A549 (cell line): Measurements from ENCODE around the gene ZSCAN18. TPM values are rescaled to one million over a fixed set of nuclear protein-coding genes. Genes with fewer than 3 reads are reported as not detected.

Source experiments
- ATAC-seq, 2 experiments: fragments of 200-7000 bp in 1 of 2; fragments of >200 bp in 1 of 2; cut with Nextera tagmentation in 1 of 2; cut with Tn5 transposase in 1 of 2; 3 replicates each; pipeline versions ENCODE4 v1.8.0 to v1.9.1; 2018 to 2020; ENCODE audit warnings: mild to moderate bottlenecking in 1 of 2, moderate library complexity in 1 of 2
- CTCF ChIA-PET: fragments of 300-600 bp; sonication (Branson Sonifier 250); formaldehyde crosslinking; extraction: SDS; loops from one replicate; lab custom pipeline; 2021; ENCODE audit warnings: antibody characterized with exemption, inconsistent platforms; lab: Yijun Ruan, JAX
- POLR2A ChIA-PET: fragments of 350-600 bp; formaldehyde crosslinking; extraction: SDS; loops from one replicate; lab custom pipeline; 2021; ENCODE audit warnings: antibody characterized with exemption, inconsistent platforms; lab: Yijun Ruan, JAX
- DNase-seq, 2 experiments: peaks; one replicate each; pipeline versions ENCODE4 v3.0.0 to v3.0.0-alpha.2; 2011 to 2016; ENCODE audit warnings: low read depth in 1 of 2, low spot score in 1 of 2
- FAIRE-seq: peaks from 2 replicates; lab custom pipeline; 2011; peaks lifted over from hg19 to GRCh38; lab: Jason Lieb, UNC
- H3K27ac ChIP-seq, 2 experiments: fragments of >200 bp; sonication (Bioruptor Twin); formaldehyde crosslinking; 3 replicates each; pipeline ENCODE4 v1.5.1; 2016 to 2017
- H3K4me1 ChIP-seq: fragments of >200 bp; sonication (Bioruptor Twin); formaldehyde crosslinking; 3 replicates; pipeline ENCODE4 v1.6.1; 2016
- H3K4me2 ChIP-seq: fragments of >200 bp; sonication (Bioruptor Twin); formaldehyde crosslinking; 3 replicates; pipeline ENCODE4 v1.6.1; 2016
- H3K4me3 ChIP-seq: fragments of >200 bp; sonication (Bioruptor Twin); formaldehyde crosslinking; 3 replicates; pipeline ENCODE4 v1.5.1; 2016
- H3K9me3 ChIP-seq: fragments of >200 bp; sonication (Bioruptor Twin); formaldehyde crosslinking; 3 replicates; pipeline ENCODE4 v1.6.1; 2016
- BHLHE40 ChIP-seq: IDR thresholded peaks from 2 replicates; pipeline ENCODE4 v1.6.1; 2012; ENCODE audit warnings: low read depth, low read length, inconsistent platforms
- CBX2 ChIP-seq: fragments of 200-600 bp; sonication (generic); IDR thresholded peaks from 2 replicates; pipeline ENCODE4 v1.6.1; 2016; ENCODE audit warnings: low read depth, mild to moderate bottlenecking, borderline replicate concordance
- ESRRA ChIP-seq: fragments of 150-350 bp; IDR thresholded peaks from 2 replicates; pipeline ENCODE4 v1.6.1; 2014; ENCODE audit warnings: mild to moderate bottlenecking, low read length, borderline replicate concordance
- FOSB ChIP-seq: fragments of 250-450 bp; sonication (Bioruptor Pico); IDR thresholded peaks from 2 replicates; pipeline ENCODE4 v1.5.0; 2020; ENCODE audit warnings: mild to moderate bottlenecking, moderate library complexity
- FOSL2 ChIP-seq, 2 experiments: fragments of 450-650 bp in 1 of 2; fragments of >200 bp in 1 of 2; sonication (Bioruptor Twin) in 1 of 2; formaldehyde crosslinking; IDR thresholded peaks; 2 replicates each; pipeline versions ENCODE4 v1.5.0 to v1.6.1; 2016 to 2020; ENCODE audit warnings: mild to moderate bottlenecking in 1 of 2, moderate library complexity in 1 of 2
- FOXS1 ChIP-seq: fragments of 250-450 bp; sonication (Bioruptor Pico); IDR thresholded peaks from 2 replicates; pipeline ENCODE4 v1.5.0; 2020; ENCODE audit warnings: mild to moderate bottlenecking, moderate library complexity
- HOXB13 ChIP-seq: fragments of 250-450 bp; sonication (Bioruptor Pico); IDR thresholded peaks from 2 replicates; pipeline ENCODE4 v1.5.0; 2020; ENCODE audit warnings: low read depth, mild to moderate bottlenecking, moderate library complexity
- JUNB ChIP-seq: fragments of >200 bp; sonication (Bioruptor Twin); formaldehyde crosslinking; IDR thresholded peaks from 2 replicates; pipeline ENCODE4 v1.6.1; 2016
- MAFK ChIP-seq: fragments of 450-650 bp; IDR thresholded peaks from 2 replicates; pipeline ENCODE4 v1.6.1; 2014; ENCODE audit not compliant: partially characterized antibody
- MYC ChIP-seq: IDR thresholded peaks from 2 replicates; pipeline ENCODE4 v1.6.1; 2012; ENCODE audit warnings: mild to moderate bottlenecking, inconsistent platforms, low read length, improper control_type of control experiment, borderline replicate concordance
- NPAS2 ChIP-seq: fragments of 250-450 bp; sonication (Bioruptor Pico); IDR thresholded peaks from 2 replicates; pipeline ENCODE4 v1.8.0; 2022; ENCODE audit warnings: mild to moderate bottlenecking, moderate library complexity, borderline replicate concordance
- NR3C1 ChIP-seq: fragments of >200 bp; sonication (Bioruptor Twin); formaldehyde crosslinking; IDR thresholded peaks from 3 replicates; pipeline ENCODE4 v1.6.1; 2017
- PHF8 ChIP-seq: fragments of 200-600 bp; sonication (generic); IDR thresholded peaks from 2 replicates; pipeline ENCODE4 v1.6.1; 2016; ENCODE audit warnings: low read depth, mild to moderate bottlenecking, antibody characterized with exemption, moderate library complexity, borderline replicate concordance
- POLR2A ChIP-seq: IDR thresholded peaks from 2 replicates; pipeline ENCODE4 v1.6.1; 2012; ENCODE audit warnings: mild to moderate bottlenecking, low read length
- TP53 ChIP-seq: fragments of 250-450 bp; sonication (Bioruptor Pico); IDR thresholded peaks from 2 replicates; pipeline ENCODE4 v1.5.0; 2021; ENCODE audit warnings: mild to moderate bottlenecking, moderate library complexity
- ZSCAN20 ChIP-seq: fragments of 250-450 bp; sonication (Bioruptor Pico); IDR thresholded peaks from 2 replicates; pipeline ENCODE4 v1.8.0; 2022; ENCODE audit warnings: mild to moderate bottlenecking, moderate library complexity
- WGBS: methylation state at CpG from one replicate; pipeline ENCODE4 v1.1.6; 2017; ENCODE audit errors: missing lambda C conversion rate; 5-methylcytosine and 5-hydroxymethylcytosine counted together
- polyA plus RNA-seq, 4 experiments: library from polyadenylated mRNA; depleted of rRNA in 3 of 4; stranded (reverse); fragments of >200 nt; fragmentation: RNase III in 1 of 4; extraction: RNeasy Plus Mini Kit Qiagen cat#74134 plus additional on column Dnase treatment in 1 of 4; gene quantifications; 2 replicates in 3 of 4; 3 replicates in 1 of 4; pipeline ENCODE4 v1.2.3, GENCODE V29; 2011 to 2017
- TF ChIP-seq, protein P1 (sequence below): fragments of 200-600 bp; sonication (generic); IDR thresholded peaks from 2 replicates; pipeline ENCODE4 v1.6.1; 2016; ENCODE audit warnings: antibody characterized with exemption, mild to moderate bottlenecking, moderate library complexity
- TF ChIP-seq, protein P2 (sequence below): IDR thresholded peaks from 2 replicates; pipeline ENCODE4 v1.6.1; 2012

Gene ZSCAN18
- polyA plus RNA-seq, 2 of the 4 experiments (the other 2 are of a cell fraction): 2.3 to 2.9 TPM

DNA sequence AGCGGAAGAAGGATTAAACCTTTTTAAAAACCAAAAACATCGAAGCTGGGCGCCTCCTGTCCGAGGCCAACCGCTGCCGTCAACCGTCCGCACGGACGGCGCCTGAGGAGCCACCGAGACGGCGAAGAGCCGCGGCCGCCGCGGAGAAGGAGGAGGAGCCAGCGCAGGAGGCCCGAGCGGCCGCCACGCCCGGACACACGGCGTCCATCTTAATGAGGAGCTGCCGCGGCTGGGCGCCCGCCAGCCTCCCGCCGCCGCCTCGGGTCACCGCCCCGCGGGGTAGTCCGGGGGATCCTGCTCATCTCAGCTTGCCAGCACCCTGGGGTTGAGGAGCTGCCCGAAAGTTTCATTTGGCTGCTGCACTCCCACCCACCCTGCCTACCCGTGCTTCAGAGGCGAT, 53.6 kb downstream of the ZSCAN18 start:
- ATAC-seq: no peak
- TF ChIP-seq PHF8 (no peak), ZSCAN20 (CRISPR knock-in tag) (no peak), NPAS2 (CRISPR knock-in tag) (no peak), POLR2A (no peak)
- TF ChIP-seq, protein P1, sequence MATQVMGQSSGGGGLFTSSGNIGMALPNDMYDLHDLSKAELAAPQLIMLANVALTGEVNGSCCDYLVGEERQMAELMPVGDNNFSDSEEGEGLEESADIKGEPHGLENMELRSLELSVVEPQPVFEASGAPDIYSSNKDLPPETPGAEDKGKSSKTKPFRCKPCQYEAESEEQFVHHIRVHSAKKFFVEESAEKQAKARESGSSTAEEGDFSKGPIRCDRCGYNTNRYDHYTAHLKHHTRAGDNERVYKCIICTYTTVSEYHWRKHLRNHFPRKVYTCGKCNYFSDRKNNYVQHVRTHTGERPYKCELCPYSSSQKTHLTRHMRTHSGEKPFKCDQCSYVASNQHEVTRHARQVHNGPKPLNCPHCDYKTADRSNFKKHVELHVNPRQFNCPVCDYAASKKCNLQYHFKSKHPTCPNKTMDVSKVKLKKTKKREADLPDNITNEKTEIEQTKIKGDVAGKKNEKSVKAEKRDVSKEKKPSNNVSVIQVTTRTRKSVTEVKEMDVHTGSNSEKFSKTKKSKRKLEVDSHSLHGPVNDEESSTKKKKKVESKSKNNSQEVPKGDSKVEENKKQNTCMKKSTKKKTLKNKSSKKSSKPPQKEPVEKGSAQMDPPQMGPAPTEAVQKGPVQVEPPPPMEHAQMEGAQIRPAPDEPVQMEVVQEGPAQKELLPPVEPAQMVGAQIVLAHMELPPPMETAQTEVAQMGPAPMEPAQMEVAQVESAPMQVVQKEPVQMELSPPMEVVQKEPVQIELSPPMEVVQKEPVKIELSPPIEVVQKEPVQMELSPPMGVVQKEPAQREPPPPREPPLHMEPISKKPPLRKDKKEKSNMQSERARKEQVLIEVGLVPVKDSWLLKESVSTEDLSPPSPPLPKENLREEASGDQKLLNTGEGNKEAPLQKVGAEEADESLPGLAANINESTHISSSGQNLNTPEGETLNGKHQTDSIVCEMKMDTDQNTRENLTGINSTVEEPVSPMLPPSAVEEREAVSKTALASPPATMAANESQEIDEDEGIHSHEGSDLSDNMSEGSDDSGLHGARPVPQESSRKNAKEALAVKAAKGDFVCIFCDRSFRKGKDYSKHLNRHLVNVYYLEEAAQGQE: no peak
- no peak for FAIRE-seq
- no peak for DNase-seq
- no peak overlapping the region for H3K27ac ChIP-seq
- H3K9me3 ChIP-seq: peaks cover 79% of the 10 kb centered on the region
- WGBS: 81% methylated on average over 38 of the region's 42 CpGs
- POLR2A ChIA-PET: no interaction called here
- H3K4me3 ChIP-seq: no peak overlapping the region
- no peak overlapping the region for H3K4me2 ChIP-seq
- H3K4me1 ChIP-seq: no peaks in the 10 kb centered on the region
- CTCF ChIA-PET: no interaction called here

DNA sequence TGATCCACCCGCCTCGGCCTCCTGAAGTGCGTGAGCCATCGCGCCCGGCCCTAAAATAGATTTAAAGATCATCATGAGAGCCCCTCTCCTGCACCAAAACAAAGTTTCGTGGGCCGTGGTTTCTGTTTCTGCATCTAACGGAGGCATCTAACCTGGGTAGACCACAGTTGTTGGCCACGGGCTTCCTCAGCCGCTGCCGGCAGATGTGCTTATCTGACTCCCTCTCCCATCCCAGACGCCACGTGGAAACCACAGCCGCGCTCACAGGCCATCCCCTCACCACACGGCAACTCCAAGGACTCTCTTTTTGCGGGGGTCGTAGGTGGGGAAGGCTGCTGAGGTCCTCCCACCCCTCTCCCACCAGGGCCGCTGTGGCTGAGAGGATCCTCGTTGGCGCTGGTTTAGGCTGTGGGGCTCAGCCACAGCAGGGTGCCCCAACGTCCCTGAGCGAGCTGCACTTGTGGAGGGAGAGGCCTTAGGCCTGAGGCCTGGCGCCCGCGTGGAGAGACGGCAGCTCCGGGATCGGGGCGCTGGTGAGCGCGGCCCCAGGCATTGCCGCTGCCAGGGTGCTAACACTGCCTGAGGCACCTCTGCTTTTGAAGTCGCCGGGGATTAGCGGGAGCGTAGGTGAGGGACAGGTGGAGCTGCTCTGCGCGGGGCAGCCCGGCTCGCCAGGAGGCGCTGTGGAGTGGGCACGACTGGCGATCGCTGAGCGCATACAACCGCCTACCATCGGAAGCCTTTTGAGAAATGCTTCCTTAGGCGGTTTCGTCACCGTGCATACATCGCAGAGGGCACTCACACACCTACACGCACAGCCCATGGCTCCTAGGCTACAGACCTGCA, 55.3 kb downstream of the ZSCAN18 start:
- 52% methylated on average over 37 of the region's 54 CpGs for WGBS
- no peak overlapping the region for H3K4me2 ChIP-seq
- no peak for FAIRE-seq
- H3K27ac ChIP-seq: no peak overlapping the region
- ChIA-PET POLR2A (no interaction called here), CTCF (no interaction called here)
- TF ChIP-seq MAFK (no peak), TP53 (no peak), PHF8 (no peak), CBX2 (no peak), MYC (no peak), BHLHE40 (no peak), NR3C1 (no peak), FOSB (CRISPR knock-in tag) (no peak), HOXB13 (no peak), ESRRA (no peak), FOSL2 (IDR thresholded peaks at IDR 0.05) (no peak), FOSL2 (CRISPR knock-in tag; IDR thresholded peaks at IDR 0.05) (no peak), NPAS2 (CRISPR knock-in tag) (no peak), FOXS1 (no peak)
- TF ChIP-seq, protein P2, sequence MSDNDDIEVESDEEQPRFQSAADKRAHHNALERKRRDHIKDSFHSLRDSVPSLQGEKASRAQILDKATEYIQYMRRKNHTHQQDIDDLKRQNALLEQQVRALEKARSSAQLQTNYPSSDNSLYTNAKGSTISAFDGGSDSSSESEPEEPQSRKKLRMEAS: no peak
- no peaks in the 10 kb centered on the region for H3K4me1 ChIP-seq
- no peak overlapping the region for H3K4me3 ChIP-seq
- no peak for DNase-seq
- no peak for ATAC-seq
- H3K9me3 ChIP-seq: peaks cover 79% of the 10 kb centered on the region

DNA sequence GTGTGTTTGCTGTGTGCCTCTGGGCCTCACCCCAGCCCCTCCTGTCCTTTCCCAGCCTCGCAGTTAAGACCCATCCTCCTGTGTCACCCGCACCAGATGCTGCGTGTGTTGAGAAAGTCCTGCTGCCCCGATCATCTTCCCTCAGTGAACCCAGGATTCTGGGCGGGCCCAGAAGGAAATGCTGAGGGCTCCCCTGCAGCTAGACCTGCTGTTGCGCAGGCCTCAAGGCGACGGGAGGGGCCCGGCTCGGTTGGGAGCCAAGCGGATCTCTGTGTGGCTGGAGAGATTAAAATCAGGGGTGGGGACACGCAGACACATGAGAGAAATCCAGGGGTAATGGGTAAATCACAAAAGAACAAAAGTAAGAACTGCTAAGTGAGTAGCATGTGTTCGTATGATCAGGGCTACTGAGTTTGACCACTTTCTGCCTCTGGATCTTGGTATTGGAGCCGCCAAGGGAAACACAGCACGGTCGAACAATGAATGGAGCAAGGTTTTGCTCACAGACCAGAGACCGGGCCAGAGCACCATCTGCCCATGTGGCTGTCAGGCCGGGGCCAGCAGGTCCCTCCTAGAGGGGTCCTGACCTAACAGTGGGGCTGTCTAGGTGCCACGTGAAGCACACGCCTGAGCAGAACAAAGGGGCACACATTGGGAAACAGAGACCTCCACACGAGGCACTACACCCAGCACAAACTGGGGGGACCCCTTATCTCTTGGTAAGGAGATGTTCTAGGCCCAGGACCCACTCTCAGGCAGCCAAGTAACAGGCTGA, 57.1 kb downstream of the ZSCAN18 start:
- no peak for TF ChIP-seq JUNB
- ChIA-PET CTCF (no interaction called here), POLR2A (no interaction called here)
- Histone ChIP-seq H3K4me3 (no peak overlapping the region), H3K4me1 (no peaks in the 10 kb centered on the region), H3K27ac (no peak overlapping the region), H3K9me3 (peaks cover 78% of the 10 kb centered on the region), H3K4me2 (no peak overlapping the region)
- 43% methylated on average over 21 of the region's 21 CpGs for WGBS
- DNase-seq (no peak), FAIRE-seq (no peak), ATAC-seq (no peak)
